Measurements from ENCODE around the gene TFAP2C.
"Not testable (repeated sequence)": the region's sequence is repeated elsewhere in the genome, so short reads cannot be mapped to it uniquely, and the experiment has no call there.

TFAP2C gene

DNA sequence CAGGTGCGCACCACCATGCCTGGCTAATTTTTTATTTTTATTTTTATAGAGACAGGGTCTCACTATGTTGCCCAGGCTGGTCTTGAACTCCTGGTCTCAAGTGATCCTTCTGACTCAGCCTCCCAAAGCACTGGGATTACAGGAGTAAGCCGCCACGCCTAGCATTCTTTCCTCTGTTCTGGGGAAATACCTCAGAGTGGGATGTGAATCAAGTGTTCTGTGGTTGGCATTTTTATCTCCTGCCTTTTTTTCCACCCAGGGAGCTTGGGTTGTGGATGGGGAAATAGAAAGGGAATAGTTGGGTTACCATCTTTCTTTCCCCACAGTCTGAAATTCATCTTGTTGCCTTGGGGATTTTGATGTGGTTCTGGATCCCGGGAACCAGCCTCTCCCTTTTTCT, 24.1 kb downstream of the TFAP2C start:
- DNase-seq (ENCODE audit: low read depth in 2 of 2), result no peak

DNA sequence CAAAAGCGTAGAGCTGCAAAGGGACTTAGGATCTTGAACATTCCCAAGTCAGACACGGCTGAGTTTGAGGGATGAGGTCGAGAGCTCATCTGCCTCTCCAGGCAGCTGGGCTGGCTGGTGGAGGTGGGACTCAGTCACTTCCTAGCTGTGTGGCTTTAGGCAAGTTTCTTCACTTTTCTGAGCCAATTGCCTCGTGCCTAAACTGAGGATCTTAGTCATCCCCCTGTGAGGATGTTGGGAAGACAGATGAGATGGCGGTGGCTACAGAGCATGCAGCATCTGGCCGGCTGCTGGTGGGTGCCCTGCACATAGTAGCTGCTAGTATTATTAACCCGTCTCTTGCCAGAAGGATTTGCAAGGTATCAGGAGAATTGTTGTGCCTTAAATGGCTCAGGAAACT, 27.5 kb downstream of the TFAP2C start:
- no peak for DNase-seq (ENCODE audit: low read depth in 2 of 2)

DNA sequence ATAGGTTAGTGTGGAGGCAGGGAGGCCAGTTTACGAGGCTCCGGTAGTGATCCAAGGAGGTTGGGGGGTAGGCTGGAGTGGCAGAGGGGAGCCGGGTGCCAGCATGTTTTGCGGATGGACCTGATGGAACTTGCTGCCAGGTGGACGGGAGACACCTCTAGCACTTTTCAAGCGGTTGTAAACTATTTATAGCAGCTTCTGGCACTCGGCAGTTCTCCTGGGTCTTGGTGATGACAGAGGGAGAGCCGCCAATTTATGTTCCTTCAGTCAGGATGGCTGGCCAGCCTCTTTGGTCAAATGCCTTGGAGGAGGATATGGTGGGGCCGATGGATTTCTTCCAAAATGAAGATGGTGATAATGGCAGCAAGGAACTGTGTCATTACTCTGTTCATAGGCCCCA, 28.8 kb downstream of the TFAP2C start:
- no peak for DNase-seq (ENCODE audit: low read depth in 2 of 2)

DNA sequence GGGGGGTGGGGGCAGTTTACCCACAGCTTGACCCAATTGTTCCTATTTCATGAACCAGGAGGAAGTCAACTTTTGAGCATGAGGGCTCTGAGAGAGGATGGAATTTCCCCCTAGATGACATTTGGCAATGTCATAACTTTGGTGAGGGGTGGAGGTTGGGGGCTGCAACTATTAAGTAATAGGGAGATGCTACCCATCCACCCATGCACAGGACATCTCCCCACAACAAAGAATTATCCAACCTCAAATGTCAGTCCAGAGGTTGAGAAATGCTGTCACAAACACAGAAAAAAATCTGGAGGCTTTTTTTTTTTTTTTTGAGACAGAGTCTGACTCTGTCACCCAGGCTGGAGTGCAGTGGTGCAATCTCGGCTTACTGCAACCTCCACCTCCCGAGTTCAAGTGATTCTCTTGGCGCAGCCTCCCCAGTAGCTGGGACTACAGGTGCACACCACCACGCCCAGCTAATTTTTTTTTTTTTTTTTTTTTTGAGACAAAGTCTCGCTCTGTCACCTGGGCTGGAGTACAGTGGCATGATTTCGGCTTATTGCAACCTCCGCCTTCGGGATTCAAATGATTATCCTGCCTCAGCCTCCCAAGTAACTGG, 29.3 kb downstream of the TFAP2C start:
- not testable (repeated sequence) for DNase-seq (ENCODE audit: low read depth in 2 of 2)

DNA sequence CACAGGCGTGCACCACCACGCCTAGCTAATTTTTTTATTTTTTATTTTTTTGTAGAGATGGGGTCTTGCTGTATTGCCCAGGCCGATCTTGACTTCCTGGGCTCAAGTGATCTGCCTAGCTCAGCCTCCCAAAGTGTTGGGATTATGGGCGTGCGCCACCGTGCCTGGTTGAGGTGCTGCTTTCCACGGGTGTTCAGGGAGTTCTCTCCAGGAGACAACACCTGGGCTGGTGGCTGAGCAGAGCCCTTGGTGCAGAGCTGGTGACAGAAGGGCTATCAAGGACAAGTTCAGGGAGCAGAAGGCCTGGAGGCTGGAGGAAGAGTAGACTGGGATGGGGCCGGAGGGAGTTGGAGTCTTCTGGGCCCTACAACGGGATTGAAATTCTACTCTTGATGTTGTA, 34.6 kb downstream of the TFAP2C start:
- DNase-seq (ENCODE audit: low read depth in 2 of 2), result no peak

DNA sequence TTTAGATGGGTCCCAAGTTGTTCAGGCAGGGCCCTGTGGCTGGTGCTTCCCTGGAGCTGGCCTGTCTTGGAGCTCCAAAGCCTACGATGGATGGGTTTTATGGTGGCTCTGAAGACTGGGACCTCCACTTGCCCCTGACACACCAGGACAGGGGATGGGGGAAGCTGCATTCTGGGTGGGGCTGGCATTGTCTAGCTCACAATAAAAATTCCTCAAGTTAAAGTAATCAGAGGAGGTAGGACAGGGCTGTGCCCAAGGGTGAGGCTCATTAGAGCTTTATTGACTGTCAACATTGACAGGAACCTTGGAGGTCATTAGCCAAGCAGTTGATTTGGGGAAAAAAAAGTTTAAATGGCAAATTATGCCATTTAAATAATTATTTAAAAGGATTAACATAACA, 35.7 kb downstream of the TFAP2C start:
- DNase-seq (ENCODE audit: low read depth in 2 of 2), result no peak

DNA sequence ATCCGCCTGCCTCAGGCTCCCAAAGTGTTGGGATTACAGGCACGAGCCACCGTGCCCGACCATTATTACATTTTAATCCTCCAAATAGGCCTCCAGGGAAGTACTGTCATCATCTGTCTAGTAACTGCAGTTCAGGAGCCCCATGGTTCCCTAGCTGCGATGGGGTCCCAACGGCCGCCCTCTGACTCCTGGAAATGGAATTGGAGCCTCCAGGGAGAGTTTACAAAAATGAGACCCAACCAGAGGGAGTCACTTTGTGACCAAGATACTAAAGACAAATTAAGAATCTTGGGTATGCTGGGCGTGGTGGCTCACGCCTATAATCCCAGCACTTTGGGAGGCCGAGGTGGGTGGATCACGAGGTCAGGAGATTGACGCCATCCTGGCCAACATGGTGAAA, 36.7 kb downstream of the TFAP2C start:
- no peak for DNase-seq (ENCODE audit: low read depth in 2 of 2)

DNA sequence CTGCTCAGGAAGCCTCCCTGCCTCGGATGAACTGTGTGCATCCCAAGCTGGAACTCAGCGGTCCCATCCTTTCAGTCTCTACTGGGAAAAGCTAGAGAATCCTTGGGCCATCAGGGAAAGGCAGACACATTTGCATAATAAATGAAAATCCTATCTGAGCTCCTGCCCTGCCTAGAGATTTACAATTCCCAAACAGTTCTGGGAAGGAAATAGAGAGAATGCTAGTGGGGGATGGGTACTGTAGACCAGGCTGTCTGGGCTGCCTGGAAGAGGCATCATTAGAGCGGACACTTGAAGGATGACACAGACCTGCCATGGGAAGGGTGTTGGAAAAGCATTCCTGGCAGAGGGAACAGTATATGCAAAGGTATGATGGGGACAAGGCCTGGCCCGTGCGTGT, 44.3 kb downstream of the TFAP2C start:
- no peak for DNase-seq (ENCODE audit: low read depth in 2 of 2)

DNA sequence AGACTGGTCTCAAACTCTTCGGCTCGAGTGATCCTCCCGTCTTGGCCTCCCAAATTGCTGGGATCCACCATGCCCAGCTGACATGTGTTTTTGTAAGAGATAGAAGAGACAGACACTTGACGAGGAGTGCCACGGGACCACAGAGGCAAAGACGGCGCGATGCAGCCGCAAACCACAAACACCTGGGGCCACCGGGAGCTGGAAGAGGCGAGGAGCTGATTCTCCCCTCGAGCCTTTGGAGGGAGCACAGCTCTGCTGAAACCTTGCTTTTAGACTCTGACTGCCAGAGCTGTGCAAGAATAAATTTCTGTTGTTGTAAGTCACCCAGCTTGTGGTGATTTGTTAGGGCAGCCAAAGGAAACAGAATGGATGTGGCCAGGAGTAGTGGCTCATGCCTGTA, 46.9 kb downstream of the TFAP2C start:
- DNase-seq (ENCODE audit: low read depth in 2 of 2), result no peak

DNA sequence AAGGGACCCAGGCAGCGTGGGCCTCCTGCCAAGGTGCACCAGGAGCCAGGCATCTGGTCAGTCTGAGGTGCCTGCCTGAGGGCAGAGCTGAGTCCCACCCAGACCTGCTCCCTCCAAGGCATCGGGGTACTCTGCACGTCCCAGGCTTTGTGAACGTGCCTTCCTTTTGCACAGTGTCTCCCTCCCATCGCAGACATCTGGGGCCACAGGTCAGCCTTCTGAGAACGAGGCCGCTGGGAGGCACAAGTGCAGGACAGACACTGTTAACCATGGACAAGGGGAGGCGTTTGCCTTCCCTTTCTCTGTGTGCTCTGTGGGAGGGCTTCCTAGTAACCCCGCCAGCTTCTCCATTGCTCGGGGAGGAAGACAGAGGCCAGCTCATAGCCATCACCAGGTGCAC, 47.6 kb downstream of the TFAP2C start:
- no peak for DNase-seq (ENCODE audit: low read depth in 2 of 2)

DNA sequence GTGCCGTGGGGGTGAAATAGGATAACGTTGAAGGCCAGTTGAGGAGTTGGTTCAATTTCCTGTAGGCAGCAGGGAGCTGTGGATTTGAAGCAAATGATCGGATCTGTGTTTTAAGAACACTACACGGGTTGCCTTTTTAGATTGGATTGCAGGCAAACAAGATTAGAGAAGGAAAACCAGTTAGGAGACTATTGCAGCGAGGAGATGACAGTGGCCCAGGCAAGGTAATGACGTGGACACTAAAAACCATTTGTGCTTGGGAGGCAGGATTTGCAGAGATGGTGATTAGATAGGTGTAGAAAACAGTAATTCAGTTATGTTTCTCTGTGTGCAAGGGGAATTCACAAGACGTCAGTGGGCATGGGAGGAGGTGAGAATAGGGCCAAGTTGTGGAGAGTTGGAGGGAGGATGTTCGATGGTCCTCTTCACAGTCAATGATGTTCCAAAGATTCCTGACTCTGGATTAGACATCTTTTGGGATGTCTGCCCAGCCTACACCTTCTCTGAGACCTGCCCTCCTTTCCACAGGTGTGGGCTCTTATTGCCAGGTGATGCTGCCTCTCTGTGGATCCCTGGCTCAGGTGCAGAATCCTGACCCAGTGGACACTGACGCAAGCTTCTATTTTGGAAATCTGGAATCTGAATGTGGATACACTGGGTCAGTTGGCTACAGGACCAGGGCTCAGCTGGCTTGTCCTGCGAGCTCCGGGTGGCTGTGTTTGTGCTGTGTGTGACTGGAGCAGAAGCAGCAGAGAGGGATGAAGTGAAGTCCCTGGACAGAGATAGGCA, 54.2 kb downstream of the TFAP2C start:
- DNase-seq (ENCODE audit: low read depth in 2 of 2), result no peak

DNA sequence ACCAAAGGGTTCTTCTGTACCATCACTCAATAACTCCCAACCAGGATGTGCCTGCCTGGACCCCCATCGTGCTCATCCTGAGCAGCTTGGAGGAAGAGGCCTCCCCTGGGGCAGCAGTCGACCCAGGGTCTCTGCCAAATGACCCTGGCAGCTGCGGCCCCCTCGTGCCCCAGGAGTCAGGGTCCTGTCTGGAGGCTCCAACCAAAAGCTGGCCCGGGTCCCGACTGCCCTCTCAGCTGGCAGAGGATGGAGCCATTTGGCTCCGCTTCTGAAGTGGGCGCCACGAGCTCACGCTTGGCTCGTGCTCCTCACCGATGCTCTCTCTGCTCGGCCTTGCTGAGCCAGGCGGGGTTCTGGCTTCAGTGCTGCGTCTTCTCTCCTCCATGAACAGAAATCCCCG, 56.8 kb downstream of the TFAP2C start:
- no peak for DNase-seq (ENCODE audit: low read depth in 2 of 2)

DNA sequence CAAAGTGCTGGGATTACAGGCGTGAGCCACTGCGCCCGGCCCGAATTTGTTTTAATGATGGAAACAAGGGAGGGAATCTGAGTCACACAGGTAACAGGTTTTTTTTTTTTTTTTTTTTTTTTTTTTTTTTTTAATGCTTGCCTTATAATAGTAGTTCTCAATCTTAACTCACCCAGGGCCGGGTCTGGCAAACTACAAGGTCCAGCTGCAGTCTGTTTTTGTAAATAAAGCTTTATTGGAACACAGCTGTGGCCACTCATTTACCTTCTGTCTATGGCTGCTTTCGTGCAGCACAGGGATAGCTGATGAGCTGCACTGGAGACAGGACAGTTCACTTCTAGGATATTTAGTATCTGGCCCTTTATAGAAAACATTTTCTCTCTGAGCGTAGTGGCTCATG, 58.0 kb downstream of the TFAP2C start:
- no peak for DNase-seq (ENCODE audit: low read depth in 2 of 2)

DNA sequence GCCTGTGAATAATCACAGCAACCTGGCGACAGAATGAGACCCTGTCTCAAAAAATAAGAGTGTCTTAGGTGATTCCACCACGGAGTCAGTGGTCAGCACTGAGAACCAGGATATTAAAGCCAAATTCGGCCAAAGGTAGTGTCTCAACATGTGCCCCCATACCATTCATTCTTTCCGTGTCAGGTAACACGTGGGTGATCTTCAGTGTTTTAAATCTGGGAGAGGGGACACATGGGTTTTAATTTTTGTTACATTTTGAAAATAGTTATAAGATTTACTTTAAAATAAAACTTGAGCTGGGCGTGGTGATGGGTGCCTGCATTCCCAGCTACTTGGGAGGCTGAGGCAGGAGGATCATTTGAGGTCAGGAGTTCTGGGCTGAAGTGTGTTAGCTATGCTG, 59.0 kb downstream of the TFAP2C start:
- DNase-seq (ENCODE audit: low read depth in 2 of 2), result no peak

Data from stimulated activated CD8-positive, alpha-beta memory T cell treated with anti-CD3 and anti-CD28 coated beads, Interleukin-7, amount 100 ng/mL, for 1 hour (primary cell).